Stomach (tissue), 9 donors: ENCODE results near the gene MSH4. TPM values are rescaled to one million over a fixed set of nuclear protein-coding genes. Genes with fewer than 3 reads are reported as not detected.
A peak's percentile ranks its signal among the peaks of the same experiment; 100 is the strongest.
"Not testable (repeated sequence)": the region's sequence is repeated elsewhere in the genome, so short reads cannot be mapped to it uniquely, and the experiment has no call there.

Source experiments
- DNase-seq, 2 donors: peaks; one replicate each; pipeline versions ENCODE4 v3.0.0 to v3.0.0-alpha.2; 2013 to 2019
- H3K27ac ChIP-seq, 5 donors: fragments of 200-600 bp in 4 of 5; sonication (generic) in 4 of 5; one replicate each; pipeline ENCODE4 v1.5.1; 2013 to 2019; ENCODE audit warnings: mild to moderate bottlenecking in 1 of 5, moderate library complexity in 1 of 5
- H3K27me3 ChIP-seq, 3 donors: fragments of 200-600 bp; sonication (generic); one replicate each; pipeline ENCODE4 v1.5.1; 2017 to 2019; ENCODE audit warnings: mixed run types in 1 of 3
- H3K36me3 ChIP-seq, 4 donors: fragments of 200-600 bp; sonication (generic); 1 replicate in 3 of 4; 2 replicates in 1 of 4; pipeline ENCODE4 v1.5.1; 2016 to 2019
- H3K4me1 ChIP-seq, 4 donors: fragments of 200-600 bp; sonication (generic); one replicate each; pipeline ENCODE4 v1.5.1; 2016 to 2019
- H3K4me3 ChIP-seq, 4 donors: fragments of 200-600 bp; sonication (generic) in 3 of 4; one replicate each; pipeline ENCODE4 v1.5.1; 2016 to 2019; ENCODE audit warnings: mild to moderate bottlenecking in 1 of 4
- H3K9me3 ChIP-seq, 4 donors: fragments of 200-600 bp; sonication (generic); one replicate each; pipeline ENCODE4 v1.5.1; 2016 to 2019
- EP300 ChIP-seq: sonication (generic); formaldehyde crosslinking; IDR thresholded peaks from one replicate; pipeline ENCODE4 v1.6.1; 2017; ENCODE audit warnings: antibody characterized with exemption
- POLR2A ChIP-seq, 4 donors: fragments of 450-650 bp; IDR thresholded peaks; one replicate each; pipeline ENCODE4 v1.6.1; 2016; ENCODE audit warnings: antibody characterized with exemption in 4 of 4, control low read depth in 2 of 4, mild to moderate bottlenecking in 1 of 4, moderate library complexity in 1 of 4
- POLR2AphosphoS5 ChIP-seq, 3 donors: sonication (generic); formaldehyde crosslinking; IDR thresholded peaks; one replicate each; pipeline ENCODE4 v1.6.1; 2016; ENCODE audit warnings: antibody characterized with exemption in 3 of 3
- WGBS, 5 donors: extraction: QIAGEN DNeasy Blood & Tissue Kit in 3 of 5; methylation state at CpG; one replicate each; pipeline versions ENCODE4 v1.1.5 to v1.1.7; 2013 to 2018; 5-methylcytosine and 5-hydroxymethylcytosine counted together
- intact Hi-C: fragments of 100-400 bp; cut with DNase I; formaldehyde crosslinking; loops from one replicate; pipeline ENCODE4 v1.15.1; 2023; ENCODE audit warnings: low total_unique reads
- polyA plus RNA-seq, 3 donors: library from polyadenylated mRNA; stranded (reverse); fragments of 200-250 nt; gene quantifications; one replicate each; pipeline ENCODE4 v1.2.3, GENCODE V29; 2013
- total RNA-seq, 5 donors: library from RNA; depleted of rRNA; stranded (reverse); fragments of >200 nt; gene quantifications; one replicate each; pipeline versions ENCODE4 v1.1.0 to v1.2.3, GENCODE V29; 2014 to 2016
- TF ChIP-seq, protein P1 (sequence below), 7 experiments: fragments of 450-650 bp in 4 of 7; fragments of 200-600 bp in 3 of 7; sonication (generic) in 3 of 7; IDR thresholded peaks; one replicate each; pipeline ENCODE4 v1.5.1; 2016 to 2019; ENCODE audit warnings: antibody characterized with exemption in 7 of 7, control low read depth in 2 of 7, mild to moderate bottlenecking in 1 of 7
- donor health status: healthy with polysubstance abuse.
- donor health status: Bipolar disorder and iron deficiency.
- donor health status: healthy.

Gene MSH4
- total and polyA plus RNA-seq, 8 donors = 0.14 to 0.30 (median 0.18) TPM; not detected in 5

- DNase-seq = no peak
- intact Hi-C loops = no loop called here
- H3K4me1 ChIP-seq = no peaks in the 10 kb centered on the region
- H3K9me3 ChIP-seq = no peaks in the 10 kb centered on the region
- H3K27me3 ChIP-seq = no peaks in the 10 kb centered on the region
- H3K36me3 ChIP-seq = no peaks in the 10 kb centered on the region
- 87 to 95% (median 92%) methylated on average over 1 of the region's 1 CpG for WGBS, 5 donors
- no peak overlapping the region for H3K27ac ChIP-seq
- H3K4me3 ChIP-seq = no peak overlapping the region
- TF ChIP-seq POLR2A (IDR thresholded peaks at IDR 0.05) = no peak
- TF ChIP-seq POLR2AphosphoS5 (IDR thresholded peaks at IDR 0.05) = no peak
- TF ChIP-seq, protein P1, sequence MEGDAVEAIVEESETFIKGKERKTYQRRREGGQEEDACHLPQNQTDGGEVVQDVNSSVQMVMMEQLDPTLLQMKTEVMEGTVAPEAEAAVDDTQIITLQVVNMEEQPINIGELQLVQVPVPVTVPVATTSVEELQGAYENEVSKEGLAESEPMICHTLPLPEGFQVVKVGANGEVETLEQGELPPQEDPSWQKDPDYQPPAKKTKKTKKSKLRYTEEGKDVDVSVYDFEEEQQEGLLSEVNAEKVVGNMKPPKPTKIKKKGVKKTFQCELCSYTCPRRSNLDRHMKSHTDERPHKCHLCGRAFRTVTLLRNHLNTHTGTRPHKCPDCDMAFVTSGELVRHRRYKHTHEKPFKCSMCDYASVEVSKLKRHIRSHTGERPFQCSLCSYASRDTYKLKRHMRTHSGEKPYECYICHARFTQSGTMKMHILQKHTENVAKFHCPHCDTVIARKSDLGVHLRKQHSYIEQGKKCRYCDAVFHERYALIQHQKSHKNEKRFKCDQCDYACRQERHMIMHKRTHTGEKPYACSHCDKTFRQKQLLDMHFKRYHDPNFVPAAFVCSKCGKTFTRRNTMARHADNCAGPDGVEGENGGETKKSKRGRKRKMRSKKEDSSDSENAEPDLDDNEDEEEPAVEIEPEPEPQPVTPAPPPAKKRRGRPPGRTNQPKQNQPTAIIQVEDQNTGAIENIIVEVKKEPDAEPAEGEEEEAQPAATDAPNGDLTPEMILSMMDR (IDR thresholded peaks at IDR 0.05) = no peak
- TF ChIP-seq EP300 = no peak
Observed at GRCh38 chr1:75922698-75923097, 126.0 kb downstream of the MSH4 start.

DNA sequence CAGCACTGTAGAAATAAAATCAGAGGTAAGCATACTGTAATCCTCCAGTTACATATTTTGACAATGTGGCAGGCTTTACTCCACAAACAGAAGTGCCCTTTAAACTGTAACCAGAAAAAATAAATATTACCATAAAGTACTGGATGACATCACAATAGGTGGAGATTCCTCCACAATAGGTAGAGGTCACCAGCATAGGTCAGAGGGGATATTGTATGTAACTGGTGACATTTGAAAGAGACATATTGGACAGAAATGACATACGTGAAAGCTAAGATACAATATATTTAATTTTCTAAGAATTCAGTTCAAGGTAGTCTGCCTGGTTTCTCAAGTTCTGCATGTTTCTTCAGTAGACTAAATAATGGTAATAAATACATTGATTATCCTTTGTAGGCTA, 135.6 kb downstream of the MSH4 start, which contains the start of gene ASB17:
Gene ASB17 (minus strand): TSS at position 101 of the 400 bp plus-strand sequence. CDS start 113 bp downstream, outside the sequence.
- intact Hi-C loops = no loop called here
- DNase-seq = no peak
- H3K4me1 ChIP-seq = no peaks in the 10 kb centered on the region
- TF ChIP-seq POLR2AphosphoS5 (IDR thresholded peaks at IDR 0.05) = no peak
- no peak for TF ChIP-seq EP300
- TF ChIP-seq, protein P1 (IDR thresholded peaks at IDR 0.05) = no peak
- TF ChIP-seq POLR2A (IDR thresholded peaks at IDR 0.05) = no peak
- no peak within 1 kb of the TSS for H3K4me3 ChIP-seq
- WGBS, 5 donors = 88 to 91% (median 89%) methylated on average over 1 of the region's 1 CpG
- no peak within 1 kb of the TSS for H3K27ac ChIP-seq
- H3K9me3 ChIP-seq = no peaks in the 10 kb centered on the region
- no peaks in the 10 kb centered on the region for H3K27me3 ChIP-seq
- no peaks in the 10 kb centered on the region for H3K36me3 ChIP-seq

- no peaks in the 10 kb centered on the region for H3K4me1 ChIP-seq
- no peaks in the 10 kb centered on the region for H3K27me3 ChIP-seq
- H3K36me3 ChIP-seq = no peaks in the 10 kb centered on the region
- H3K27ac ChIP-seq = no peak overlapping the region
- intact Hi-C loops = no loop called here
- H3K9me3 ChIP-seq = no peaks in the 10 kb centered on the region
- TF ChIP-seq POLR2AphosphoS5 (IDR thresholded peaks at IDR 0.05) = no peak
- TF ChIP-seq, protein P1 (IDR thresholded peaks at IDR 0.05) = no peak
- no peak for TF ChIP-seq EP300
- TF ChIP-seq POLR2A (IDR thresholded peaks at IDR 0.05) = no peak
- DNase-seq = no peak
- 23 to 53% (median 29%) methylated on average over 1 of the region's 1 CpG for WGBS, 5 donors
- H3K4me3 ChIP-seq = no peak overlapping the region
Observed at GRCh38 chr1:75937034-75937433, 140.4 kb downstream of the MSH4 start.

DNA sequence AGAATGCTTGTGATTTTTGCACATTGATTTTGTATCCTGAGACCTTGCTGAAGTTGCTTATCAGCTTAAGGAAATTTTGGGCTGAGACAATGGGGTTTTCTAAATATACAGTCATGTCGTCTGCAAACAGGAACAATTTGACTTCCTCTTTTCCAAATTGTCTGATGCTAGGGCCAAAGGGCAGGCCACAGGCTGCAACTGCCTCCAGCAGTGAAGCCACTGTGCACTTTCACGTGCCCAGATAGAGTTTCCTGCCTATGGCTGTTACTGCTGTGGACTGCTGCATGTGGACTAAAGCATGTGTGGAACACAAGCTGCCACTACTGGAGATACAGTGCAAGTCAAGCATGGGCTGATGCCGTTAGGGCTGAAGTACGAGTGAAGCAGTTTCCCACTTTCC, 146.4 kb downstream of the MSH4 start:
- DNase-seq = peak in 1 of 2 donors; percentile 16
- H3K27ac ChIP-seq, H3K4me1 ChIP-seq, intact Hi-C loops, H3K4me3 ChIP-seq, H3K27me3 ChIP-seq, H3K36me3 ChIP-seq: not testable (repeated sequence)
- peaks cover 0 to 20% (median 6%) of the 10 kb centered on the region in 4 donors for H3K9me3 ChIP-seq
- 57 to 83% (median 71%) methylated on average over 4 of the region's 4 CpGs for WGBS, 5 donors

- Histone ChIP-seq H3K9me3 (peaks cover 0 to 13% (median 5%) of the 10 kb centered on the region in 4 donors), H3K27me3 (no peaks in the 10 kb centered on the region), H3K36me3 (no peaks in the 10 kb centered on the region), H3K27ac (no peak overlapping the region), H3K4me1 (no peaks in the 10 kb centered on the region), H3K4me3 (no peak overlapping the region)
- 38 to 71% (median 42%) methylated on average over 3 of the region's 3 CpGs for WGBS, 5 donors
- TF ChIP-seq EP300 (no peak), POLR2A (IDR thresholded peaks at IDR 0.05) (no peak), POLR2AphosphoS5 (IDR thresholded peaks at IDR 0.05) (no peak)
- intact Hi-C loops = no loop called here
- no peak for DNase-seq
Observed at GRCh38 chr1:75950176-75950575, 153.5 kb downstream of the MSH4 start.
